Activated CD4-positive, alpha-beta T cell treated with anti-CD3 and anti-CD28 coated beads, Interleukin-2, amount 10 ng/mL, durations not matched to agents 24 days and 14 days (primary cell): Measurements from ENCODE around the gene PINK1. TPM values are rescaled to one million over a fixed set of nuclear protein-coding genes. Genes with fewer than 3 reads are reported as not detected.

ENCODE experiments used
- DNase-seq: peaks from one replicate; pipeline ENCODE4 v3.0.0; 2022
- H3K27ac Mint-ChIP-seq: one replicate; pipeline ENCODE4 v1.8.0; 2022; ENCODE audit warnings: mild to moderate bottlenecking, mixed read lengths
- H3K27me3 Mint-ChIP-seq: one replicate; pipeline ENCODE4 v1.8.0; 2022; ENCODE audit warnings: mixed read lengths
- H3K36me3 Mint-ChIP-seq: one replicate; pipeline ENCODE4 v1.8.0; 2022; ENCODE audit warnings: low read depth, mild to moderate bottlenecking, mixed read lengths
- H3K4me1 Mint-ChIP-seq: one replicate; pipeline ENCODE4 v1.8.0; 2021; ENCODE audit warnings: mixed read lengths
- H3K4me3 Mint-ChIP-seq: one replicate; pipeline ENCODE4 v1.8.0; 2022; ENCODE audit warnings: mild to moderate bottlenecking, moderate library complexity, mixed read lengths
- H3K9me3 Mint-ChIP-seq: one replicate; pipeline ENCODE4 v1.8.0; 2021; ENCODE audit warnings: mixed read lengths
- intact Hi-C: fragments of 100-400 bp; cut with micrococcal nuclease; formaldehyde crosslinking; loops from one replicate; pipeline ENCODE4 v1.15.1; 2023
- total RNA-seq: library from RNA; stranded (reverse); gene quantifications from 2 replicates; pipeline ENCODE4 v1.2.3, GENCODE V29; 2022

The PINK1 gene
- total RNA-seq = 2.0 and 2.4 TPM in 2 replicates

- Mint-ChIP-seq H3K4me3 (peak within 1 kb of the TSS; percentile 85), H3K36me3 (no peaks in the 10 kb centered on the region)
These were observed at the start of gene PINK1 for GRCh38 chr1:20633190-20634064. PINK1 (plus strand) TSS chr1:20633458; CDS start chr1:20633549, 91 bp downstream.

GRCh38 chr1:20584890-20585289, 48.4 kb upstream of the PINK1 start:
- H3K4me3 Mint-ChIP-seq = no peak overlapping the region
- H3K27me3 Mint-ChIP-seq = peaks cover 28% of the 10 kb centered on the region
- H3K9me3 Mint-ChIP-seq = no peaks in the 10 kb centered on the region
- DNase-seq = no peak
- no peak overlapping the region for H3K27ac Mint-ChIP-seq
- peaks cover 8% of the 10 kb centered on the region for H3K4me1 Mint-ChIP-seq
- H3K36me3 Mint-ChIP-seq = no peaks in the 10 kb centered on the region
- intact Hi-C loops = no loop called here

More at GRCh38 chr1:20633190-20634064, at the start of gene PINK1:
- H3K27me3 Mint-ChIP-seq = peaks cover 10% of the 10 kb centered on the region
- H3K9me3 Mint-ChIP-seq = no peaks in the 10 kb centered on the region
- DNase-seq = peak; percentile 98
- H3K27ac Mint-ChIP-seq = peak within 1 kb of the TSS; percentile 60
- peaks cover 7% of the 10 kb centered on the region for H3K4me1 Mint-ChIP-seq
- intact Hi-C loops = loop anchor here (1.0 to 5.0 kb wide), 2 partner anchors 28 to 126 kb away; partner anchors contain the start of genes DDOST and MUL1

GRCh38 chr1:20586953-20587660, 46.2 kb upstream of the PINK1 start:
- intact Hi-C loops = no loop called here
- no peaks in the 10 kb centered on the region for H3K36me3 Mint-ChIP-seq
- H3K4me1 Mint-ChIP-seq = peaks cover 8% of the 10 kb centered on the region
- no peaks in the 10 kb centered on the region for H3K9me3 Mint-ChIP-seq
- DNase-seq = no peak
- peaks cover 40% of the 10 kb centered on the region for H3K27me3 Mint-ChIP-seq
- no peak overlapping the region for H3K4me3 Mint-ChIP-seq
- H3K27ac Mint-ChIP-seq = no peak overlapping the region

GRCh38 chr1:20587661-20588053, 45.6 kb upstream of the PINK1 start:
- Mint-ChIP-seq H3K4me3 (no peak overlapping the region), H3K4me1 (peaks cover 8% of the 10 kb centered on the region), H3K27ac (no peak overlapping the region), H3K27me3 (peaks cover 42% of the 10 kb centered on the region), H3K36me3 (no peaks in the 10 kb centered on the region), H3K9me3 (no peaks in the 10 kb centered on the region)
- intact Hi-C loops = no loop called here
- DNase-seq = no peak

- peaks cover 8% of the 10 kb centered on the region for H3K4me1 Mint-ChIP-seq
- H3K4me3 Mint-ChIP-seq = no peak within 1 kb of the TSS
- intact Hi-C loops = no loop called here
- peaks cover 42% of the 10 kb centered on the region for H3K27me3 Mint-ChIP-seq
- no peak for DNase-seq
- H3K9me3 Mint-ChIP-seq = no peaks in the 10 kb centered on the region
- no peaks in the 10 kb centered on the region for H3K36me3 Mint-ChIP-seq
- H3K27ac Mint-ChIP-seq = no peak within 1 kb of the TSS
These were observed 44.5 kb upstream of the PINK1 start, which contains the start of gene CDA for GRCh38 chr1:20588634-20589225. CDA (plus strand) TSS chr1:20589097; CDS start chr1:20589130, 33 bp downstream.

GRCh38 chr1:20589331-20590278, 43.7 kb upstream of the PINK1 start:
- peaks cover 40% of the 10 kb centered on the region for H3K27me3 Mint-ChIP-seq
- no peak overlapping the region for H3K27ac Mint-ChIP-seq
- H3K36me3 Mint-ChIP-seq = no peaks in the 10 kb centered on the region
- intact Hi-C loops = no loop called here
- no peaks in the 10 kb centered on the region for H3K9me3 Mint-ChIP-seq
- peaks cover 8% of the 10 kb centered on the region for H3K4me1 Mint-ChIP-seq
- no peak overlapping the region for H3K4me3 Mint-ChIP-seq
- no peak for DNase-seq

- peaks cover 8% of the 10 kb centered on the region for H3K4me1 Mint-ChIP-seq
- no peak for DNase-seq
- H3K36me3 Mint-ChIP-seq = no peaks in the 10 kb centered on the region
- no peaks in the 10 kb centered on the region for H3K9me3 Mint-ChIP-seq
- H3K27me3 Mint-ChIP-seq = peaks cover 41% of the 10 kb centered on the region
- H3K4me3 Mint-ChIP-seq = no peak overlapping the region
- intact Hi-C loops = no loop called here
- H3K27ac Mint-ChIP-seq = no peak overlapping the region
These were observed 42.9 kb upstream of the PINK1 start for GRCh38 chr1:20590306-20590777.

GRCh38 chr1:20593756-20594155, 39.5 kb upstream of the PINK1 start:
- intact Hi-C loops = no loop called here
- Mint-ChIP-seq H3K36me3 (no peaks in the 10 kb centered on the region), H3K4me1 (peaks cover 5% of the 10 kb centered on the region), H3K9me3 (no peaks in the 10 kb centered on the region), H3K27ac (no peak overlapping the region), H3K27me3 (peaks cover 30% of the 10 kb centered on the region), H3K4me3 (no peak overlapping the region)
- DNase-seq = no peak

GRCh38 chr1:20594746-20595145, 38.5 kb upstream of the PINK1 start:
- Mint-ChIP-seq H3K4me3 (no peak overlapping the region), H3K27me3 (peaks cover 20% of the 10 kb centered on the region), H3K9me3 (no peaks in the 10 kb centered on the region), H3K36me3 (no peaks in the 10 kb centered on the region), H3K27ac (no peak overlapping the region), H3K4me1 (no peaks in the 10 kb centered on the region)
- DNase-seq = no peak
- intact Hi-C loops = no loop called here

- Mint-ChIP-seq H3K36me3 (no peaks in the 10 kb centered on the region), H3K4me1 (no peaks in the 10 kb centered on the region), H3K4me3 (no peak overlapping the region), H3K27me3 (peaks cover 15% of the 10 kb centered on the region), H3K27ac (no peak overlapping the region), H3K9me3 (no peaks in the 10 kb centered on the region)
- intact Hi-C loops = no loop called here
- no peak for DNase-seq
These were observed 37.2 kb upstream of the PINK1 start for GRCh38 chr1:20596106-20596505.

GRCh38 chr1:20597650-20598049, 35.6 kb upstream of the PINK1 start:
- no peaks in the 10 kb centered on the region for H3K36me3 Mint-ChIP-seq
- no peaks in the 10 kb centered on the region for H3K9me3 Mint-ChIP-seq
- DNase-seq = no peak
- no peak overlapping the region for H3K27ac Mint-ChIP-seq
- H3K4me1 Mint-ChIP-seq = no peaks in the 10 kb centered on the region
- intact Hi-C loops = no loop called here
- no peak overlapping the region for H3K4me3 Mint-ChIP-seq
- peaks cover 7% of the 10 kb centered on the region for H3K27me3 Mint-ChIP-seq

GRCh38 chr1:20600156-20600555, 33.1 kb upstream of the PINK1 start:
- H3K27ac Mint-ChIP-seq = no peak overlapping the region
- no peak overlapping the region for H3K4me3 Mint-ChIP-seq
- no peak for DNase-seq
- intact Hi-C loops = no loop called here
- H3K4me1 Mint-ChIP-seq = no peaks in the 10 kb centered on the region
- H3K27me3 Mint-ChIP-seq = peaks cover 4% of the 10 kb centered on the region
- H3K36me3 Mint-ChIP-seq = no peaks in the 10 kb centered on the region
- no peaks in the 10 kb centered on the region for H3K9me3 Mint-ChIP-seq
